ENCODE results near the gene TATDN3.
"Not testable (repeated sequence)": the region's sequence is repeated elsewhere in the genome, so short reads cannot be mapped to it uniquely, and the experiment has no call there.

The TATDN3 gene

GRCh38 chr1:212825798-212826452, 34.2 kb downstream of the TATDN3 start:
- in situ Hi-C loops (cut with MboI; ENCODE audit: low sequenced_read_pairs), result no loop called here

- in situ Hi-C loops (cut with MboI; ENCODE audit: low sequenced_read_pairs), result no loop called here
Observed at GRCh38 chr1:212827171-212827776, 35.6 kb downstream of the TATDN3 start.

GRCh38 chr1:212827831-212828278, 36.2 kb downstream of the TATDN3 start:
- in situ Hi-C loops (cut with MboI; ENCODE audit: low sequenced_read_pairs), result no loop called here

GRCh38 chr1:212828395-212828794, 36.7 kb downstream of the TATDN3 start:
- in situ Hi-C loops (cut with MboI; ENCODE audit: low sequenced_read_pairs), result no loop called here

- in situ Hi-C loops (cut with MboI; ENCODE audit: low sequenced_read_pairs), result not testable (repeated sequence)
Observed at GRCh38 chr1:212833211-212834207, 41.8 kb downstream of the TATDN3 start.

GRCh38 chr1:212838145-212838544, 46.5 kb downstream of the TATDN3 start:
- in situ Hi-C loops (cut with MboI; ENCODE audit: low sequenced_read_pairs), result no loop called here

GRCh38 chr1:212844521-212844920, 52.8 kb downstream of the TATDN3 start:
- in situ Hi-C loops (cut with MboI; ENCODE audit: low sequenced_read_pairs), result not testable (repeated sequence)

GRCh38 chr1:212847549-212847948, 55.9 kb downstream of the TATDN3 start, which contains the start of gene SPATA45:
Gene SPATA45 (minus strand): TSS chr1:212847649. CDS start chr1:212836149, 11,500 bp downstream.
- in situ Hi-C loops (cut with MboI; ENCODE audit: low sequenced_read_pairs), result no loop called here

- in situ Hi-C loops (cut with MboI; ENCODE audit: low sequenced_read_pairs), result no loop called here
Observed at GRCh38 chr1:212852105-212852688, 60.5 kb downstream of the TATDN3 start.

GRCh38 chr1:212853658-212854057, 62.0 kb downstream of the TATDN3 start:
- in situ Hi-C loops (cut with MboI; ENCODE audit: low sequenced_read_pairs), result no loop called here

- in situ Hi-C loops (cut with MboI; ENCODE audit: low sequenced_read_pairs), result no loop called here
Observed at GRCh38 chr1:212856755-212857154, 65.1 kb downstream of the TATDN3 start.

- in situ Hi-C loops (cut with MboI; ENCODE audit: low sequenced_read_pairs), result no loop called here
Observed at GRCh38 chr1:212857992-212858460, 66.3 kb downstream of the TATDN3 start, which contains the start of gene FLVCR1. Gene FLVCR1 (plus strand): TSS chr1:212858275. CDS start chr1:212858453, 178 bp downstream.

- in situ Hi-C loops (cut with MboI; ENCODE audit: low sequenced_read_pairs), result no loop called here
Observed at GRCh38 chr1:212858461-212859265, 67.0 kb downstream of the TATDN3 start.

- in situ Hi-C loops (cut with MboI; ENCODE audit: low sequenced_read_pairs), result no loop called here
Observed at GRCh38 chr1:212860713-212861581, 69.3 kb downstream of the TATDN3 start.

GRCh38 chr1:212862111-212862690, 70.5 kb downstream of the TATDN3 start:
- in situ Hi-C loops (cut with MboI; ENCODE audit: low sequenced_read_pairs), result no loop called here

GRCh38 chr1:212863345-212863744, 71.7 kb downstream of the TATDN3 start:
- in situ Hi-C loops (cut with MboI; ENCODE audit: low sequenced_read_pairs), result not testable (repeated sequence)

GRCh38 chr1:212864201-212864600, 72.5 kb downstream of the TATDN3 start:
- in situ Hi-C loops (cut with MboI; ENCODE audit: low sequenced_read_pairs), result no loop called here
